Gastrocnemius medialis (tissue), 4 donors: ENCODE data around the gene SH3GL1.

Source experiments
- CTCF ChIP-seq, 5 experiments: fragments of 450-650 bp in 3 of 5; fragments of 200-600 bp in 2 of 5; sonication (generic) in 2 of 5; IDR thresholded peaks in 4 of 5; conservative IDR thresholded peaks in 1 of 5; 1 replicate in 4 of 5; 2 replicates in 1 of 5; pipeline ENCODE4 v1.5.1; 2016 to 2019; ENCODE audit warnings: antibody characterized with exemption in 5 of 5, mild to moderate bottlenecking in 3 of 5, moderate library complexity in 3 of 5
- POLR2A ChIP-seq, 2 donors: fragments of 450-650 bp; IDR thresholded peaks; one replicate each; pipeline ENCODE4 v1.6.1; 2017; ENCODE audit warnings: antibody characterized with exemption in 2 of 2, mild to moderate bottlenecking in 2 of 2, moderate library complexity in 2 of 2

- TF ChIP-seq CTCF (IDR thresholded peaks at IDR 0.05 in 4 of 5, conservative IDR thresholded peaks at IDR 0.05 in 1 of 5): no peak
- no peak for TF ChIP-seq POLR2A (IDR thresholded peaks at IDR 0.05)
These were observed 20.1 kb downstream of the SH3GL1 start for GRCh38 chr19:4380254-4380727.
